Measurements from ENCODE around the gene UBL5.

The UBL5 gene

GRCh38 chr19:9791552-9792205 is 36.0 kb upstream of the UBL5 start:
- peaks cover 0 to 17% (median 5%) of the 10 kb centered on the region in 5 donors for H3K4me1 ChIP-seq (ENCODE audit: control insufficient read depth in 5 of 5, insufficient read depth in 5 of 5, low read length in 5 of 5)
- H3K27me3 ChIP-seq (ENCODE audit: control insufficient read depth in 5 of 5, insufficient read depth in 4 of 5, low read length in 5 of 5) = no peaks in the 10 kb centered on the region
- no peaks in the 10 kb centered on the region for H3K36me3 ChIP-seq (ENCODE audit: control insufficient read depth in 5 of 5, insufficient read depth in 5 of 5, low read length in 5 of 5)
- peak overlapping the region; percentile 60 for H3K27ac ChIP-seq (ENCODE audit: low read depth, low read length)
- H3K9ac ChIP-seq (ENCODE audit: low read length in 5 of 5) = no peak overlapping the region
- H3K9me3 ChIP-seq (ENCODE audit: control insufficient read depth in 5 of 5, low read length in 5 of 5) = no peaks in the 10 kb centered on the region
- peak overlapping the region; percentile 64 to 78 (median 75) for H3K4me3 ChIP-seq (ENCODE audit: low read depth in 1 of 5, low read length in 5 of 5)

GRCh38 chr19:9792206-9793070 is 35.3 kb upstream of the UBL5 start:
- H3K4me3 ChIP-seq (ENCODE audit: low read depth in 1 of 5, low read length in 5 of 5) = peak overlapping the region; percentile 66 to 83 (median 78)
- H3K9me3 ChIP-seq (ENCODE audit: control insufficient read depth in 5 of 5, low read length in 5 of 5) = no peaks in the 10 kb centered on the region
- peak overlapping the region; percentile 74 for H3K27ac ChIP-seq (ENCODE audit: low read depth, low read length)
- H3K9ac ChIP-seq (ENCODE audit: low read length in 5 of 5) = peak overlapping the region in 3 of 5 donors; percentile 70 to 76 (median 71)
- no peaks in the 10 kb centered on the region for H3K27me3 ChIP-seq (ENCODE audit: control insufficient read depth in 5 of 5, insufficient read depth in 4 of 5, low read length in 5 of 5)
- peaks cover 0 to 15% (median 5%) of the 10 kb centered on the region in 5 donors for H3K4me1 ChIP-seq (ENCODE audit: control insufficient read depth in 5 of 5, insufficient read depth in 5 of 5, low read length in 5 of 5)
- no peaks in the 10 kb centered on the region for H3K36me3 ChIP-seq (ENCODE audit: control insufficient read depth in 5 of 5, insufficient read depth in 5 of 5, low read length in 5 of 5)

- H3K4me1 ChIP-seq (ENCODE audit: control insufficient read depth in 5 of 5, insufficient read depth in 5 of 5, low read length in 5 of 5) = peaks cover 0 to 15% (median 5%) of the 10 kb centered on the region in 5 donors
- H3K27me3 ChIP-seq (ENCODE audit: control insufficient read depth in 5 of 5, insufficient read depth in 4 of 5, low read length in 5 of 5) = no peaks in the 10 kb centered on the region
- peak overlapping the region; percentile 74 for H3K27ac ChIP-seq (ENCODE audit: low read depth, low read length)
- peak overlapping the region; percentile 29 to 83 (median 78) for H3K4me3 ChIP-seq (ENCODE audit: low read depth in 1 of 5, low read length in 5 of 5)
- H3K36me3 ChIP-seq (ENCODE audit: control insufficient read depth in 5 of 5, insufficient read depth in 5 of 5, low read length in 5 of 5) = no peaks in the 10 kb centered on the region
- peak overlapping the region in 3 of 5 donors; percentile 70 to 76 (median 71) for H3K9ac ChIP-seq (ENCODE audit: low read length in 5 of 5)
- no peaks in the 10 kb centered on the region for H3K9me3 ChIP-seq (ENCODE audit: control insufficient read depth in 5 of 5, low read length in 5 of 5)
Observed at GRCh38 chr19:9793071-9793591, 34.6 kb upstream of the UBL5 start.

GRCh38 chr19:9796113-9796773 is 31.5 kb upstream of the UBL5 start:
- Histone ChIP-seq H3K9me3 (ENCODE audit: control insufficient read depth in 5 of 5, low read length in 5 of 5) (no peaks in the 10 kb centered on the region), H3K9ac (ENCODE audit: low read length in 5 of 5) (no peak overlapping the region), H3K4me3 (ENCODE audit: low read depth in 1 of 5, low read length in 5 of 5) (no peak overlapping the region), H3K27ac (ENCODE audit: low read depth, low read length) (no peak overlapping the region), H3K36me3 (ENCODE audit: control insufficient read depth in 5 of 5, insufficient read depth in 5 of 5, low read length in 5 of 5) (no peaks in the 10 kb centered on the region), H3K4me1 (ENCODE audit: control insufficient read depth in 5 of 5, insufficient read depth in 5 of 5, low read length in 5 of 5) (peaks cover 0 to 13% (median 5%) of the 10 kb centered on the region in 5 donors), H3K27me3 (ENCODE audit: control insufficient read depth in 5 of 5, insufficient read depth in 4 of 5, low read length in 5 of 5) (no peaks in the 10 kb centered on the region)

GRCh38 chr19:9797871-9798270 is 29.8 kb upstream of the UBL5 start:
- no peaks in the 10 kb centered on the region for H3K27me3 ChIP-seq (ENCODE audit: control insufficient read depth in 5 of 5, insufficient read depth in 4 of 5, low read length in 5 of 5)
- no peaks in the 10 kb centered on the region for H3K9me3 ChIP-seq (ENCODE audit: control insufficient read depth in 5 of 5, low read length in 5 of 5)
- H3K4me1 ChIP-seq (ENCODE audit: control insufficient read depth in 5 of 5, insufficient read depth in 5 of 5, low read length in 5 of 5) = peaks cover 0 to 8% (median 3%) of the 10 kb centered on the region in 5 donors
- no peak overlapping the region for H3K9ac ChIP-seq (ENCODE audit: low read length in 5 of 5)
- no peaks in the 10 kb centered on the region for H3K36me3 ChIP-seq (ENCODE audit: control insufficient read depth in 5 of 5, insufficient read depth in 5 of 5, low read length in 5 of 5)
- no peak overlapping the region for H3K27ac ChIP-seq (ENCODE audit: low read depth, low read length)
- no peak overlapping the region for H3K4me3 ChIP-seq (ENCODE audit: low read depth in 1 of 5, low read length in 5 of 5)

GRCh38 chr19:9799162-9799561 is 28.6 kb upstream of the UBL5 start:
- Histone ChIP-seq H3K27me3 (ENCODE audit: control insufficient read depth in 5 of 5, insufficient read depth in 4 of 5, low read length in 5 of 5) (no peaks in the 10 kb centered on the region), H3K4me1 (ENCODE audit: control insufficient read depth in 5 of 5, insufficient read depth in 5 of 5, low read length in 5 of 5) (peaks cover 0 to 3% (median 0%) of the 10 kb centered on the region in 5 donors), H3K9me3 (ENCODE audit: control insufficient read depth in 5 of 5, low read length in 5 of 5) (no peaks in the 10 kb centered on the region), H3K27ac (ENCODE audit: low read depth, low read length) (no peak overlapping the region), H3K36me3 (ENCODE audit: control insufficient read depth in 5 of 5, insufficient read depth in 5 of 5, low read length in 5 of 5) (peaks cover 0 to 3% (median 0%) of the 10 kb centered on the region in 5 donors), H3K4me3 (ENCODE audit: low read depth in 1 of 5, low read length in 5 of 5) (no peak overlapping the region), H3K9ac (ENCODE audit: low read length in 5 of 5) (no peak overlapping the region)

GRCh38 chr19:9801976-9802375 is 25.7 kb upstream of the UBL5 start:
- peaks cover 0 to 13% (median 7%) of the 10 kb centered on the region in 5 donors for H3K36me3 ChIP-seq (ENCODE audit: control insufficient read depth in 5 of 5, insufficient read depth in 5 of 5, low read length in 5 of 5)

GRCh38 chr19:9806803-9807202 is 20.9 kb upstream of the UBL5 start:
- Histone ChIP-seq H3K4me3 (ENCODE audit: low read depth in 1 of 5, low read length in 5 of 5) (no peak overlapping the region), H3K27me3 (ENCODE audit: control insufficient read depth in 5 of 5, insufficient read depth in 4 of 5, low read length in 5 of 5) (no peaks in the 10 kb centered on the region), H3K36me3 (ENCODE audit: control insufficient read depth in 5 of 5, insufficient read depth in 5 of 5, low read length in 5 of 5) (peaks cover 0 to 57% (median 45%) of the 10 kb centered on the region in 5 donors), H3K27ac (ENCODE audit: low read depth, low read length) (no peak overlapping the region), H3K4me1 (ENCODE audit: control insufficient read depth in 5 of 5, insufficient read depth in 5 of 5, low read length in 5 of 5) (no peaks in the 10 kb centered on the region), H3K9me3 (ENCODE audit: control insufficient read depth in 5 of 5, low read length in 5 of 5) (no peaks in the 10 kb centered on the region), H3K9ac (ENCODE audit: low read length in 5 of 5) (no peak overlapping the region)

More at GRCh38 chr19:9801976-9802375, 25.7 kb upstream of the UBL5 start:
- no peak overlapping the region for H3K27ac ChIP-seq (ENCODE audit: low read depth, low read length)
- H3K9ac ChIP-seq (ENCODE audit: low read length in 5 of 5) = no peak overlapping the region
- H3K4me3 ChIP-seq (ENCODE audit: low read depth in 1 of 5, low read length in 5 of 5) = no peak overlapping the region
- no peaks in the 10 kb centered on the region for H3K27me3 ChIP-seq (ENCODE audit: control insufficient read depth in 5 of 5, insufficient read depth in 4 of 5, low read length in 5 of 5)
- H3K9me3 ChIP-seq (ENCODE audit: control insufficient read depth in 5 of 5, low read length in 5 of 5) = no peaks in the 10 kb centered on the region
- H3K4me1 ChIP-seq (ENCODE audit: control insufficient read depth in 5 of 5, insufficient read depth in 5 of 5, low read length in 5 of 5) = no peaks in the 10 kb centered on the region

GRCh38 chr19:9808855-9809824 is 18.6 kb upstream of the UBL5 start:
- H3K9ac ChIP-seq (ENCODE audit: low read length in 5 of 5) = no peak overlapping the region
- H3K27me3 ChIP-seq (ENCODE audit: control insufficient read depth in 5 of 5, insufficient read depth in 4 of 5, low read length in 5 of 5) = no peaks in the 10 kb centered on the region
- peaks cover 0 to 60% (median 44%) of the 10 kb centered on the region in 5 donors for H3K36me3 ChIP-seq (ENCODE audit: control insufficient read depth in 5 of 5, insufficient read depth in 5 of 5, low read length in 5 of 5)
- H3K4me3 ChIP-seq (ENCODE audit: low read depth in 1 of 5, low read length in 5 of 5) = no peak overlapping the region
- no peak overlapping the region for H3K27ac ChIP-seq (ENCODE audit: low read depth, low read length)
- H3K4me1 ChIP-seq (ENCODE audit: control insufficient read depth in 5 of 5, insufficient read depth in 5 of 5, low read length in 5 of 5) = no peaks in the 10 kb centered on the region
- H3K9me3 ChIP-seq (ENCODE audit: control insufficient read depth in 5 of 5, low read length in 5 of 5) = no peaks in the 10 kb centered on the region

Data from subcutaneous abdominal adipose tissue (tissue), 5 donors.